ENCODE results near the gene EPB41L3.
"Not testable (repeated sequence)": the region's sequence is repeated elsewhere in the genome, so short reads cannot be mapped to it uniquely, and the experiment has no call there.

EPB41L3 gene

DNA sequence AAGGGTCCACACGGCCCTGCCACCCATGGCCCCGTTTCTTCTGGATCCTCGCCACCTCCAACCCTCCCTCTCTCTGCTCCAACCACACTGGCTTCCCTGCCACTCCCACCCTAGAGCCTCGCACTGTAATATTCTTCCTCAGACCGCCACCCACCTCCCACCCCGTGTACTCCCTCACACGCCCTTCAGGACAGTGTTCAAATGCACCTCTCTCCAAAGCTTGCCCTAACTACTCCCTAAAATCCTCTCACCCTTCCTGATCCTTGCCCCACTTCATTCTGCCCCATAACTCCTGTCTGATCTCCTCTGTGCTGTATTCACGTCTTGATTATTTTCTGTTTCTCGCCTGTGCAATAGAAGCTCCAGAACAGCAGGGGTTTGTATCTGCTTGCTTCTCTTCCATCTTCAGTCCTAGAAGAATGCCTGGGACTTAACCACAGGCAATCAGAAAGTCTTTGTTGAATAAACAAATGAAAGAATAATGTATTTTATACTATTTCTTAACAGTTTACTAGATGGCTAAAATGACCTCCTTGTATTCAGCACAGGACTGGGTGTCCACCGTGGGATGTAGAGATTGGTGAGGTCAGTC, 25.5 kb downstream of the EPB41L3 start:
- Histone ChIP-seq H3K9ac (ENCODE audit: low read depth in 1 of 2, low read length in 2 of 2) (no peak overlapping the region), H3K27me3 (ENCODE audit: control insufficient read depth in 1 of 2, insufficient read depth in 2 of 2, low read length in 2 of 2) (no peaks in the 10 kb centered on the region), H3K36me3 (ENCODE audit: control insufficient read depth in 1 of 2, insufficient read depth in 2 of 2, low read length in 2 of 2) (no peaks in the 10 kb centered on the region), H3K9me3 (ENCODE audit: control insufficient read depth in 1 of 2, low read length in 2 of 2) (no peaks in the 10 kb centered on the region), H3K27ac (ENCODE audit: low read depth, low read length) (no peak overlapping the region), H3K4me3 (ENCODE audit: low read depth in 1 of 2, low read length in 2 of 2) (no peak overlapping the region), H3K4me1 (ENCODE audit: control insufficient read depth in 1 of 2, insufficient read depth in 2 of 2, low read length in 2 of 2) (peaks cover 5 to 25% of the 10 kb centered on the region in 2 donors)

DNA sequence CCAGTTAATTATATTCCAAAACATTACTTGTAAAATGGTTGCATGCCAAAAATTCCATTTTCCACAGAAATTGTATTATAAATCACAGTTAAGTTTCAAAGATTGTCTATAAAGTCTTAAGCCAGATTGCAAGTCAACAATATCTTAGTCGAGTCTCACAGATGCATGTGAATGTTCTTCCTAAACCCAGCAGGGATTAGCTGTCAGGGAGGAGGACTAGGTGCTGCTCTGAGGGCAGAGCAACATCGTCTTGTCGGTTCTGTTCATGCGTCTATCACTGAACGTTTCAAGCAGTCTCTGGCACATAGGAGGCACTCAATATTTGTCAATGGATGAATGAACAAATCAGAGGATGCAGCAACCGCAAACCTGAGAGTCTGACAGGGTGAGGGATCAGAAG, 27.0 kb downstream of the EPB41L3 start:
- H3K4me1 ChIP-seq (ENCODE audit: control insufficient read depth in 1 of 2, insufficient read depth in 2 of 2, low read length in 2 of 2): peaks cover 5 to 25% of the 10 kb centered on the region in 2 donors
- no peaks in the 10 kb centered on the region for H3K36me3 ChIP-seq (ENCODE audit: control insufficient read depth in 1 of 2, insufficient read depth in 2 of 2, low read length in 2 of 2)
- H3K9me3 ChIP-seq (ENCODE audit: control insufficient read depth in 1 of 2, low read length in 2 of 2): no peaks in the 10 kb centered on the region
- H3K4me3 ChIP-seq (ENCODE audit: low read depth in 1 of 2, low read length in 2 of 2): no peak overlapping the region
- no peaks in the 10 kb centered on the region for H3K27me3 ChIP-seq (ENCODE audit: control insufficient read depth in 1 of 2, insufficient read depth in 2 of 2, low read length in 2 of 2)
- H3K27ac ChIP-seq (ENCODE audit: low read depth, low read length): no peak overlapping the region
- no peak overlapping the region for H3K9ac ChIP-seq (ENCODE audit: low read depth in 1 of 2, low read length in 2 of 2)

DNA sequence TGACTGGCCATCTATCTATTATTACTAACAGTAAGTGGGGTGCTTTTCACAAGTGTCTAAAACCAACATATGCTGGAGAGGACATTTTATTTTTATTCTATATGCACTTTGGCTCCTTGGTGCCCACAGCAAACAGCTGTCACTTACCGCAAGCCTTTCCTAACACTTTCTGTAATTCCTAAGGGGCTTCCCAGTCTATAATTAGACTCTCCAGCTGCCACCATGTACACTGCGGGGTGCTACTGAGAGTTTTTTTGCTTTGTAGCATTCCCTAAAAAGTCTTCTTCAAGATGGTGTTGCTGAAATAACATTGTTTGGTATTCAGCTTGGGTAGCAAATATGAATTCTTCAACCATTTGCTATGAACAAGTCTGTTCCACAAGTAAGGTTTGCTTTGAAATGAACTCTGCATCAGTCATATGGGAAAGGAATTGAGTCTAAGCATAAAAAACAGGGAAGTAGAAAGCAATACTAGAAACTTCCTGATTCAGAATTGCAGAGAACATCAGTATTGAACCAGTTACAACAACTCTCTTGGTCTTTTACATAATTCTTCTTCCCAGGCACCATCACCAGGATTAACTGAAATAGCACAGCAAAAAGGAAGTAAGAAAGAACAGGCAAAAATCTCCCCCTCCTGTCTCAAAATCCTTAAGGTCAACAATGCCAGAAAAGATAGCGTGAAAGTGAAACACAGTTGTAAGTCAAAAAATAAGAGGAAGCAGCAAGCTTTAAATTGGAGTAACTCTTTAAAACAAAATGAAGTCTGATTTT, 28.6 kb downstream of the EPB41L3 start:
- Histone ChIP-seq H3K36me3 (ENCODE audit: control insufficient read depth in 1 of 2, insufficient read depth in 2 of 2, low read length in 2 of 2) (no peaks in the 10 kb centered on the region), H3K4me1 (ENCODE audit: control insufficient read depth in 1 of 2, insufficient read depth in 2 of 2, low read length in 2 of 2) (peaks cover 5 to 25% of the 10 kb centered on the region in 2 donors), H3K9me3 (ENCODE audit: control insufficient read depth in 1 of 2, low read length in 2 of 2) (no peaks in the 10 kb centered on the region), H3K27me3 (ENCODE audit: control insufficient read depth in 1 of 2, insufficient read depth in 2 of 2, low read length in 2 of 2) (no peaks in the 10 kb centered on the region), H3K9ac (ENCODE audit: low read depth in 1 of 2, low read length in 2 of 2) (no peak overlapping the region), H3K4me3 (ENCODE audit: low read depth in 1 of 2, low read length in 2 of 2) (no peak overlapping the region), H3K27ac (ENCODE audit: low read depth, low read length) (no peak overlapping the region)

DNA sequence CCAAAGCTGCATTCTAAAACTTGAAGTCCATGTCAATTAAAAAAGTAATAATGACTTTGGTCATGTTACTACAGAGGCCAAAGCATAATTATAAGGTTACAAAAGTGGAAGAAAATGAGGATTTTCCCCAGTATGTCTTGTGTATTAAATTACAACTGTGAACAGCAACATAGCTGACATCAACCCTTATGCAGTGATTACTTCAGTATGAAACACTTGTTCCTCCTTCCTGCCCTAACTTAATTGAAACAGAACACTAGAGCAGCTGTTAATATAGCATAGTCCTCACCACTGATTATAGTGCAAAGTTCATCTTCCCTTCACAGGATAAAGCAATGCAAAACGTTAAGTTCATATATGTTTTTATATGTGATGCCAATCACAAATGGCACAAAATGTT, 29.9 kb downstream of the EPB41L3 start:
- Histone ChIP-seq H3K9me3 (ENCODE audit: control insufficient read depth in 1 of 2, low read length in 2 of 2) (no peaks in the 10 kb centered on the region), H3K9ac (ENCODE audit: low read depth in 1 of 2, low read length in 2 of 2) (no peak overlapping the region), H3K4me1 (ENCODE audit: control insufficient read depth in 1 of 2, insufficient read depth in 2 of 2, low read length in 2 of 2) (peaks cover 5 to 25% of the 10 kb centered on the region in 2 donors), H3K27ac (ENCODE audit: low read depth, low read length) (no peak overlapping the region), H3K27me3 (ENCODE audit: control insufficient read depth in 1 of 2, insufficient read depth in 2 of 2, low read length in 2 of 2) (no peaks in the 10 kb centered on the region), H3K36me3 (ENCODE audit: control insufficient read depth in 1 of 2, insufficient read depth in 2 of 2, low read length in 2 of 2) (no peaks in the 10 kb centered on the region), H3K4me3 (ENCODE audit: low read depth in 1 of 2, low read length in 2 of 2) (no peak overlapping the region)

DNA sequence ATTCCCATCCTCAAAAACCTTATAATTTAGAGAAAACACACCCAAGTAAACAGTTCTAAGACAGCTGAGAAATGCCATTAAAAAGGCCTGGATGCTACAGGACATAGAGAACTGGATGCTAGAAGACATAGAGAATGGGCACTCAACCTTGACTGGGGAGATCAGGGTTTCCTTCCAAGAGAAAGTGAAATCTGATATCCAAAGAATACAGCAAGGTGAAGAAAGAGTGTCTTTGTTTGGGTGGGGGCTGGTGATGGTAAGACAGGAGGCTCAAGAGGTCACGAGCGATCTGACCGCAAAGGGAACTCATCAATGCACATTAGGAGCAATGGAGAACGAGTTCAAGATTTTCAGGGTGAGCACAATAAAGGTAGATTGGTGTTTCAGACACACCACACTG, 31.6 kb downstream of the EPB41L3 start:
- Histone ChIP-seq H3K9me3 (ENCODE audit: control insufficient read depth in 1 of 2, low read length in 2 of 2) (no peaks in the 10 kb centered on the region), H3K36me3 (ENCODE audit: control insufficient read depth in 1 of 2, insufficient read depth in 2 of 2, low read length in 2 of 2) (no peaks in the 10 kb centered on the region), H3K9ac (ENCODE audit: low read depth in 1 of 2, low read length in 2 of 2) (no peak overlapping the region), H3K27ac (ENCODE audit: low read depth, low read length) (no peak overlapping the region), H3K27me3 (ENCODE audit: control insufficient read depth in 1 of 2, insufficient read depth in 2 of 2, low read length in 2 of 2) (no peaks in the 10 kb centered on the region), H3K4me1 (ENCODE audit: control insufficient read depth in 1 of 2, insufficient read depth in 2 of 2, low read length in 2 of 2) (peaks cover 5 to 25% of the 10 kb centered on the region in 2 donors), H3K4me3 (ENCODE audit: low read depth in 1 of 2, low read length in 2 of 2) (no peak overlapping the region)

DNA sequence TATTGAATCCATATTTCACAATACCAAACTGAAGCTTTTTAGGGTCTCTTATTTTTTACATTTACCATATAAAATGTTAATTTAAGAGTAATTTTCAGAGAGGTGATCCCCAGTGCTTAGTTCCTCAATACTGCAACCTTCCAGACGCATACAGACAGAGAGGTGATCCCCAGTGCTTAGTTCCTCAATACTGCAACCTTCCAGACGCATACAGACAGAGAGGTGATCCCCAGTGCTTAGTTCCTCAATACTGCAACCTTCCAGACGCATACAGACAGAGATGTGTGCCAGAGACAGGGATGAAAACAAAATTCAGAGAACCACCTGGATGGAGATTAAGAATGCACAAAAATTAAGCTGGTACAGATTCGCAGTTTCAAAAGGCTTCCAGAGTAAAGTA, 32.3 kb downstream of the EPB41L3 start:
- H3K9ac ChIP-seq (ENCODE audit: low read depth in 1 of 2, low read length in 2 of 2); H3K4me3 ChIP-seq (ENCODE audit: low read depth in 1 of 2, low read length in 2 of 2); H3K9me3 ChIP-seq (ENCODE audit: control insufficient read depth in 1 of 2, low read length in 2 of 2); H3K27me3 ChIP-seq (ENCODE audit: control insufficient read depth in 1 of 2, insufficient read depth in 2 of 2, low read length in 2 of 2); H3K27ac ChIP-seq (ENCODE audit: low read depth, low read length); H3K36me3 ChIP-seq (ENCODE audit: control insufficient read depth in 1 of 2, insufficient read depth in 2 of 2, low read length in 2 of 2): not testable (repeated sequence)
- peaks cover 5 to 25% of the 10 kb centered on the region in 2 donors for H3K4me1 ChIP-seq (ENCODE audit: control insufficient read depth in 1 of 2, insufficient read depth in 2 of 2, low read length in 2 of 2)

DNA sequence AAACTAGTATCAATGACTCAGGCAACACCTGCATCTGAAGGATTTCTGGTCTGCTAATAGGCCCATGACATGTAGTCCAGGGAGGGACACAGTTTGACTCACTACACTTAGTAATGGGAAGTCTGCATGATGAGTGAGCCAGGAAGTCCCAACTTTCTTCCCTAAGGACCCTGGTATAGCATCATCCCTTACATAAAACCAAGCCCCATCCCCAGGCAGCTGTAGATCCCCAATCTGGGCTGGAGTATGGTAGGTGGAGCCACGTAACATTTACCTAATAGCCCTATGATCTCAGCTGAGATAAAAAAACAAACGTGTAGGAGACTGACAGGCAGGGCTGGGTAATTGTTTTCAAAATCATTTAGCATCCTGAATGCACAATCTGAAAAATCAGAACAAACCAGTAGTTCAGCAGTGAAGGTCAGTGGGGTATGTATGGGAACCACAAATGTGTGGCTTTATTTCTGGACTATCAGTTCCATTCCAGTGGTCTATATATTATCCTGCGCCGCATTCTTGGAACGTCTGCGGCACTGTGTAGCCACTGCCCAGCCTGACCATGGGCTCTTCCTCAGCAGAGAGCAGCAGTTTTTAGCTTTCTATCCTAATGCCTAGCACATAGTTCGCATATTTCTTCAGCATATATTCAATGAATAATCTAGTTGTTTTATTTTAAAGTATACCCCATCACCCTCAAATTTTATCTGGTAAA, 33.5 kb downstream of the EPB41L3 start:
- Histone ChIP-seq H3K27ac (ENCODE audit: low read depth, low read length) (no peak overlapping the region), H3K4me3 (ENCODE audit: low read depth in 1 of 2, low read length in 2 of 2) (no peak overlapping the region), H3K4me1 (ENCODE audit: control insufficient read depth in 1 of 2, insufficient read depth in 2 of 2, low read length in 2 of 2) (peaks cover 0 to 15% of the 10 kb centered on the region in 2 donors)

DNA sequence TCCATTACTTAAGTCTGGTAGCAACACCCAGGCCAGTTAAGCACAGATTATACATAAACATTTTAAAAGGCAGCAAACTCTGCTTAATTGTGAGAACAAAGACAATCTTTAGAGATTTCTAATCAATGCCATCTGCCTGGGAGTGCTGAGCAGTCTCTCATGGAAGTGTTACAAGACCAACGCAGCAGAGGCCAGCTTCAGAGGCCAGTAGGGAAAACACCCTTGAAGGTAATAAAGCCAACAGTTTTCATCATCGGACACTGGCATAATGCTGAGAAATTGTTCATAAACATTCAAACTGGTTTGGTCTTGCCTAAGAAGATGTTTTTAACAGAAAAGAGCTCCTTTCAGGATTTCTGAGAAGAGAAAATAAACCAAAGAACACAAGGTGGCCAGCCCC, 35.0 kb downstream of the EPB41L3 start:
- Histone ChIP-seq H3K4me3 (ENCODE audit: low read depth in 1 of 2, low read length in 2 of 2) (no peak overlapping the region), H3K27me3 (ENCODE audit: control insufficient read depth in 1 of 2, insufficient read depth in 2 of 2, low read length in 2 of 2) (no peaks in the 10 kb centered on the region), H3K9ac (ENCODE audit: low read depth in 1 of 2, low read length in 2 of 2) (no peak overlapping the region), H3K4me1 (ENCODE audit: control insufficient read depth in 1 of 2, insufficient read depth in 2 of 2, low read length in 2 of 2) (peaks cover 0 to 2% of the 10 kb centered on the region in 2 donors), H3K27ac (ENCODE audit: low read depth, low read length) (no peak overlapping the region), H3K36me3 (ENCODE audit: control insufficient read depth in 1 of 2, insufficient read depth in 2 of 2, low read length in 2 of 2) (no peaks in the 10 kb centered on the region), H3K9me3 (ENCODE audit: control insufficient read depth in 1 of 2, low read length in 2 of 2) (no peaks in the 10 kb centered on the region)

More for the DNA sequence above, 33.5 kb downstream of the EPB41L3 start:
- Histone ChIP-seq H3K27me3 (ENCODE audit: control insufficient read depth in 1 of 2, insufficient read depth in 2 of 2, low read length in 2 of 2) (no peaks in the 10 kb centered on the region), H3K36me3 (ENCODE audit: control insufficient read depth in 1 of 2, insufficient read depth in 2 of 2, low read length in 2 of 2) (no peaks in the 10 kb centered on the region), H3K9me3 (ENCODE audit: control insufficient read depth in 1 of 2, low read length in 2 of 2) (no peaks in the 10 kb centered on the region), H3K9ac (ENCODE audit: low read depth in 1 of 2, low read length in 2 of 2) (no peak overlapping the region)

DNA sequence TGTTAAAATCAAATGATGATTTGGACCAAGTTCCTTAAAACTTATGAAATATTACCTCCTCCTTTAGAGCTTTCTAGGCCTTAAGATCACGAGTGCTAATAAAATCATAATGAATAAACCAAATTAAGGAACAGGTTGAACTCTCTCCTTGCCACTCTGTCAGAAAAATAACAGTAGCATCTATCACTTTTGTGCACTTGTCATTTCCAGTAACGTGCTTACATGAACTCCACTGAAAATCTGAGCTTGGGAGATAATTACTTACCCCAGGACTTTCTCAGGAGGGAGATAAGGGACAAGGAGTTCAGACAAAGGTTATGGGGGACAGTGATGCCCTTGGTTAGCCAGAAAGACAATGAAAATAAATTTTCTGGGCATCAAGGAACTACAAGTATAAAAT, 36.0 kb downstream of the EPB41L3 start:
- H3K27me3 ChIP-seq (ENCODE audit: control insufficient read depth in 1 of 2, insufficient read depth in 2 of 2, low read length in 2 of 2): no peaks in the 10 kb centered on the region
- H3K9ac ChIP-seq (ENCODE audit: low read depth in 1 of 2, low read length in 2 of 2): no peak overlapping the region
- no peak overlapping the region for H3K4me3 ChIP-seq (ENCODE audit: low read depth in 1 of 2, low read length in 2 of 2)
- H3K4me1 ChIP-seq (ENCODE audit: control insufficient read depth in 1 of 2, insufficient read depth in 2 of 2, low read length in 2 of 2): no peaks in the 10 kb centered on the region
- H3K9me3 ChIP-seq (ENCODE audit: control insufficient read depth in 1 of 2, low read length in 2 of 2): no peaks in the 10 kb centered on the region
- no peak overlapping the region for H3K27ac ChIP-seq (ENCODE audit: low read depth, low read length)
- H3K36me3 ChIP-seq (ENCODE audit: control insufficient read depth in 1 of 2, insufficient read depth in 2 of 2, low read length in 2 of 2): no peaks in the 10 kb centered on the region

DNA sequence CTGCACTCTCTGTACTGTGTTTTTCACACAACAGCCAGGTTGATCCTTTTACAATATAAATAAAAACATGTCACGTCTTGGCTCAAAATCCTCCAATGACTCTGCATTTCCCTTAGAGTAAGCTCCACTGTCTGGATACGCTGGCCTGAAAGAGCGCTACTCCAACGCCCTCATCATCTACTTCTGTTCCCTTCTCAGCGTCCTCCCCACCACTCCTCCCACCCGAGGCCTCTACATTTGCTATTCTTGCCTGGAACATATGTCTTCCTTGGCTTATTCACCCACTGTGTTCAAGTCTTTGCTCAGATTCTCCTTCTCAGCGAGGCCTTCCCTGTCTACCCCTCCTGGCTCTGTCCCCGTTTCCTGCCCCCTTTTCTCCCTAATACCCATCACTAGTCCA, 37.6 kb downstream of the EPB41L3 start:
- Histone ChIP-seq H3K4me1 (ENCODE audit: control insufficient read depth in 1 of 2, insufficient read depth in 2 of 2, low read length in 2 of 2) (no peaks in the 10 kb centered on the region), H3K9ac (ENCODE audit: low read depth in 1 of 2, low read length in 2 of 2) (no peak overlapping the region), H3K27me3 (ENCODE audit: control insufficient read depth in 1 of 2, insufficient read depth in 2 of 2, low read length in 2 of 2) (no peaks in the 10 kb centered on the region), H3K9me3 (ENCODE audit: control insufficient read depth in 1 of 2, low read length in 2 of 2) (no peaks in the 10 kb centered on the region), H3K36me3 (ENCODE audit: control insufficient read depth in 1 of 2, insufficient read depth in 2 of 2, low read length in 2 of 2) (no peaks in the 10 kb centered on the region), H3K27ac (ENCODE audit: low read depth, low read length) (no peak overlapping the region), H3K4me3 (ENCODE audit: low read depth in 1 of 2, low read length in 2 of 2) (no peak overlapping the region)

Data from duodenal mucosa (tissue), 2 donors.